ENCODE results near the gene LRRC46. TPM values are rescaled to one million over a fixed set of nuclear protein-coding genes. Genes with fewer than 3 reads are reported as not detected.
A peak's percentile ranks its signal among the peaks of the same experiment; 100 is the strongest.

The LRRC46 gene
- total RNA-seq, 4 donors from 2014 or later = 0.44 to 3.2 (median 2.0) TPM; not detected in 1

DNA sequence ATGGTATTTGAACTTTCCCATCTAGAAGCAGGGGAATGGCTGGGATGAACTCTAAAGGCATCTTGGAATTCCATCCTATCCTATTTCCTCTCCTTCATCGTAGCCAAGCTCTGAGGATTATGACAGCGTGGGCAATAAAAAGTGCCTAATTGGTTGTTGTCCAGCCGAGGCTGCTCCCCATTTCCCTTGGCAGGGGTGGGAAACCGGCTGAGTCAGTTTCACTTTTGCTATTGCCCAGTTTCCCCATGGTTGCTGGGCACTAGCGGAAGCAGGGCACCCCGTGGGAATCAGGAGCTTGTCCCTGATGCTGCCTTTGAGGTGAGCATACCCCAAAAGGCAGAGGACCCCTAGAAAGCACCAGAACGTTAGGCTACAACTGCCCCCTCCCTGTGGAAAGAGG lies 50.8 kb downstream of the LRRC46 start:
- WGBS, 2 donors = 51 to 73% methylated on average over 7 of the region's 7 CpGs
- no peaks in the 10 kb centered on the region for H3K36me3 ChIP-seq
- H3K27ac ChIP-seq = peak overlapping the region in 1 of 3 donors; percentile 36
- no peaks in the 10 kb centered on the region for H3K9me3 ChIP-seq
- no peak overlapping the region for H3K4me3 ChIP-seq (replicated peaks in 1 of 3)
- DNase-seq = no peak
- intact Hi-C loops (cut with DNase I) = no loop called here
- TF ChIP-seq POLR2A (IDR thresholded peaks at IDR 0.05) = no peak
- TF ChIP-seq, protein P1, sequence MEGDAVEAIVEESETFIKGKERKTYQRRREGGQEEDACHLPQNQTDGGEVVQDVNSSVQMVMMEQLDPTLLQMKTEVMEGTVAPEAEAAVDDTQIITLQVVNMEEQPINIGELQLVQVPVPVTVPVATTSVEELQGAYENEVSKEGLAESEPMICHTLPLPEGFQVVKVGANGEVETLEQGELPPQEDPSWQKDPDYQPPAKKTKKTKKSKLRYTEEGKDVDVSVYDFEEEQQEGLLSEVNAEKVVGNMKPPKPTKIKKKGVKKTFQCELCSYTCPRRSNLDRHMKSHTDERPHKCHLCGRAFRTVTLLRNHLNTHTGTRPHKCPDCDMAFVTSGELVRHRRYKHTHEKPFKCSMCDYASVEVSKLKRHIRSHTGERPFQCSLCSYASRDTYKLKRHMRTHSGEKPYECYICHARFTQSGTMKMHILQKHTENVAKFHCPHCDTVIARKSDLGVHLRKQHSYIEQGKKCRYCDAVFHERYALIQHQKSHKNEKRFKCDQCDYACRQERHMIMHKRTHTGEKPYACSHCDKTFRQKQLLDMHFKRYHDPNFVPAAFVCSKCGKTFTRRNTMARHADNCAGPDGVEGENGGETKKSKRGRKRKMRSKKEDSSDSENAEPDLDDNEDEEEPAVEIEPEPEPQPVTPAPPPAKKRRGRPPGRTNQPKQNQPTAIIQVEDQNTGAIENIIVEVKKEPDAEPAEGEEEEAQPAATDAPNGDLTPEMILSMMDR (IDR thresholded peaks at IDR 0.05) = no peak
- H3K4me1 ChIP-seq = no peaks in the 10 kb centered on the region
- no peaks in the 10 kb centered on the region for H3K27me3 ChIP-seq

DNA sequence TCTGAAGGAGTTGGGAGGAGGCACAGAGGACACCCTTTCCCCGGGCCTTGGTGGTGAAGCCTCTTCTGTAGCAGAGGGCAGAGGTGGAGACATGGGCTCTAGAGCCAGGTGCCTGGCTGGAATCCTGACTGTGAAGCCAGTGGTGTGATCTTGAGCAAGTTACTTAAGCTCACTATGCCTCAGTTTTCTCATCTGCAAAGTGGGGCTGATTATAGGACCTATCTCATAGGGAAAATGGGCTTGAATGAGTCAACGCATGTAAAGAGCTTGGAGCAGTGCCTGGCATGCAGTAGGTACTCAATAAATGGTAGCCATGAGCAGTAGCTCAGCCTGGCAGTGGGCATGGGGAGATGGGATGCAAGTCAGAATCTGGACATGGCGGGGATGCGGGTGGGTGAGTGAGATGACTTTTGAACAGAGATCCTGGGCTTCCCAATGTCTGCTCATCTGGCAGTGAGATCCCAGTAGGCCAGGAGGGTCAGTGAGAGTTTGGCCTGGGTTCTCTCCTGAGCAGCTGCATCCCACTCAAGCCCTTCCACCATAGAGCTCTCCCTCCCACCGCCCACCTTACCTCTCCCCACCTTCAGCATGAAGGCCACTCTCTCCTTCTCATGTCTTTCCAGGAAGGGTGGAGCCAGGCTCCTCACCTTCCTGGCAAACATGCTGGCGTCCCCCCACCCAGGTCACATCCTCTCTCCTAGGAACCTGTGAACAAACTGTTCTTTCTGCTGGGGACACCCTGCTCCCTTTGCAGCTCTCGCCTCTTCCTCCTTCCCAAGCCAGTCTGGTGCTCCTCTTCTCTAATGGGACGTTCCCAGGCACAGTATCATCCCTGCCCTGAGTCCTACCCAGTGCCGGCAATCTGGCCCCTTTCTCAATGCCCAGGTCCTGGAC lies 51.5 kb downstream of the LRRC46 start:
- intact Hi-C loops (cut with DNase I) = no loop called here
- H3K4me1 ChIP-seq = no peaks in the 10 kb centered on the region
- H3K27me3 ChIP-seq = no peaks in the 10 kb centered on the region
- no peak overlapping the region for H3K4me3 ChIP-seq (replicated peaks in 1 of 3)
- H3K36me3 ChIP-seq = no peaks in the 10 kb centered on the region
- 81 to 88% methylated on average over 8 to 9 of the region's 9 CpGs for WGBS, 2 donors
- no peak for DNase-seq
- TF ChIP-seq, protein P1 (IDR thresholded peaks at IDR 0.05) = no peak
- TF ChIP-seq POLR2A (IDR thresholded peaks at IDR 0.05) = no peak
- no peaks in the 10 kb centered on the region for H3K9me3 ChIP-seq
- peak overlapping the region in 1 of 3 donors; percentile 36 for H3K27ac ChIP-seq

DNA sequence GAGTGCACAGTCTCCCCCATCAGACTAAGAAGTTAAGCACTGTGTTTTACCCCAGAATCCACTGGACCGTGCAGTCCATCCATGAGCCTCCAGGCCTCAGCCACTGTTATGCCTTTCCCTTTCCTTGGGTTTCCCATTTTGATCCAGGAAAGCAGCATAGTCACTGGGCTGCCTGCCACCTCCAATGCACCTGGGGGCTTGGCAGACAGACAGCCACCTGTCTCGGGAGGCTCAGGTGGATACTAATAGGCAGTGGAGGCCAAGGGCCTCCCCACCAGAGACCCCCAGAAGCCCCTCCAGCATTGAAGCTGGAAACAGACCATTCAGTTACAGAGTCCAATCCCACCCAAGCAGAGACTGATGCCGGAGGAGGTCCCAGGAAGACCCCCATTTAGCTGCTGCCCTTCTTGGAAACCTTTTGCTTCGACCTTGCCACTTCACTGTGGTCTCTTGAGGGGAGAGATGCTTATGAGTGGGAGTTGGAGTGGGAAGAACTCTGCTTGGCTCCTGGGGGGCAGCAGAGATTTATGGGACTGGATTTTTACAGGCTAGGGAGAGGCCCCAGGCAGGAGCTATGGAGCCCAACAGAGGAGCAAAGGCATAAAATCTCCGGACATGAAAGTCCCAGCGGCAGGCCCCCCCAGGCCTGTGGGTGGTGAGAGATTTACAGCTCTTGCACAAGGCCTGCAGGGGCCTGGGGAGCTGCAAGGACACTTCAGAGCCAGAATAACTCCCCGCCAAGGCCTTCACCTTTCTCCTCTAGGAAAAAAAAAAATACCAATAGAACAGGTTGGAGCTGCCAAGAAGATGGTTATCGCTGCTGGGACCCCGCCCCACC lies 52.3 kb downstream of the LRRC46 start:
- TF ChIP-seq POLR2A (IDR thresholded peaks at IDR 0.05) = no peak
- TF ChIP-seq, protein P1 (IDR thresholded peaks at IDR 0.05) = no peak
- Histone ChIP-seq H3K9me3 (no peaks in the 10 kb centered on the region), H3K36me3 (no peaks in the 10 kb centered on the region), H3K4me3 (replicated peaks in 1 of 3) (no peak overlapping the region), H3K27me3 (no peaks in the 10 kb centered on the region), H3K4me1 (no peaks in the 10 kb centered on the region), H3K27ac (no peak overlapping the region)
- WGBS, 2 donors = 35 to 58% methylated on average over 9 of the region's 9 CpGs
- DNase-seq = no peak
- intact Hi-C loops (cut with DNase I) = no loop called here

DNA sequence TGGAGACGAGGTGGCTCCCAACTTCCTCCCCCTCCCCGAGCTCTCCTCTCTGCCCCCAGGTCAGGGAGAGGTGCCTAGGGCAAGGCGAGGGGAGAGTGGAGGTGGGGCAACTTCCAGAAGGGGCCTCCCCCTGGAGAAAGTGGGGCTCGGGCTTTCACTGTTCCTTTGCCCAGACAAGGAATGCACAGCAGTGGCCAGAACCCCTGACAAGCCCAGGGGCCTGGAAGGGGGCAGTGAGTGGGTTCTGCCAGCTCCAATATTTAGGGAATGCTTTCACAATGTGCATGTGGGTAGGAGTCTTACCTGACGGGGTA lies 52.9 kb downstream of the LRRC46 start:
- Histone ChIP-seq H3K4me3 (replicated peaks in 1 of 3) (no peak overlapping the region), H3K27me3 (no peaks in the 10 kb centered on the region), H3K4me1 (no peaks in the 10 kb centered on the region), H3K27ac (no peak overlapping the region), H3K9me3 (no peaks in the 10 kb centered on the region), H3K36me3 (no peaks in the 10 kb centered on the region)
- no peak for TF ChIP-seq POLR2A (IDR thresholded peaks at IDR 0.05)
- TF ChIP-seq, protein P1 (IDR thresholded peaks at IDR 0.05) = no peak
- DNase-seq = no peak
- WGBS, 2 donors = 33 to 49% methylated on average over 3 to 5 of the region's 5 CpGs
- intact Hi-C loops (cut with DNase I) = no loop called here

Data from thyroid gland (tissue), 4 donors.